GM19438 (cell line): Measurements from ENCODE around the gene AP1AR.

ENCODE experiments used
- ATAC-seq: cut with Tn5 transposase; IDR thresholded peaks from one replicate; pipeline ENCODE4 v1.9.1; 2021; ENCODE audit warnings: low read depth; ENCODE audit not compliant: unreplicated experiment

Gene AP1AR

GRCh38 chr4:112219826-112220366 lies 11.7 kb upstream of the AP1AR start:
- ATAC-seq: no peak

GRCh38 chr4:112222219-112222955 lies 9.2 kb upstream of the AP1AR start:
- ATAC-seq: no peak

GRCh38 chr4:112225157-112225556 lies 6.4 kb upstream of the AP1AR start:
- no peak for ATAC-seq

GRCh38 chr4:112230879-112231778 lies 458 bp upstream of the AP1AR start:
- ATAC-seq: peak; percentile 83

- ATAC-seq: no peak
Measured at GRCh38 chr4:112234952-112235609, 3.5 kb downstream of the AP1AR start.

GRCh38 chr4:112236040-112236439 lies 4.5 kb downstream of the AP1AR start:
- no peak for ATAC-seq

DNA sequence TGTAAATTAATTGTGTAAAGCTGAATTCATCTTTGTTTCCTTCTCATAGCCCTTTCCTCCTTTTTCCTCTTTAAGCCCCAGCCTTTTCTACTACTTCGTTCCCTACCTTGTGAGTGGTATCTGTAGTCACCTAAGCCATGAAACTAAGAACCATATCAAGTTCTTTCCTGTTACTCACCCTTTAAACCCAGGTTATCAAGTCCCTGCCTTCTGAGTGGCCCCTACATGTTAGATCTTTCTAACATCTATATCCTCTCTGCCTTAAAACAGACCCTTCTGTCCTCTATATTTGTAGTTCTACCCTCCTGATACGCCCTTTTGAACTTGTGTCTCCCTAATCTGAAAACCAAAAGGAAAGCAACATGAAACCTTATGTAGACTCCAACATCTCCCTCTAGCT lies 7.2 kb downstream of the AP1AR start:
- ATAC-seq: no peak

- no peak for ATAC-seq
Measured at GRCh38 chr4:112245383-112245782, 13.8 kb downstream of the AP1AR start.

DNA sequence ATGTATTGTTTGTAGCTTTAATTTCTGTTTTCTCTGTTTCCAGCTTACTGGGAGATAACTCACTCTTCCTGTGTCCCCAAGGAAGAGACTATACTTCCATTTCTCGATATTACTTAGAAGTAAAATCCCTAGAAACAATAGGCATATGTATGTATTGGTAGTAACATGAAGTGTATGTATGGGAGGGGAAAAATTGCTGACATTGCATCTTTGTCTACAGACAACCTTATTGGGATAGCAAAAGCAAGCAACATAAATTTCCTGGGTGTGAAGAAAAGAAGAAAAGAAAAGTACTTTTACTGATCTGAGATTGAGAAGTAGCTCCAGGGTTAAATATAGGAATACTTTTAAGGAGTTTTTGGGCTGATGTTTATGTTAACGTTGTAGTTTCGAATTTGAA lies 15.4 kb downstream of the AP1AR start:
- no peak for ATAC-seq

- no peak for ATAC-seq
Measured at GRCh38 chr4:112251019-112251643, 19.5 kb downstream of the AP1AR start.

DNA sequence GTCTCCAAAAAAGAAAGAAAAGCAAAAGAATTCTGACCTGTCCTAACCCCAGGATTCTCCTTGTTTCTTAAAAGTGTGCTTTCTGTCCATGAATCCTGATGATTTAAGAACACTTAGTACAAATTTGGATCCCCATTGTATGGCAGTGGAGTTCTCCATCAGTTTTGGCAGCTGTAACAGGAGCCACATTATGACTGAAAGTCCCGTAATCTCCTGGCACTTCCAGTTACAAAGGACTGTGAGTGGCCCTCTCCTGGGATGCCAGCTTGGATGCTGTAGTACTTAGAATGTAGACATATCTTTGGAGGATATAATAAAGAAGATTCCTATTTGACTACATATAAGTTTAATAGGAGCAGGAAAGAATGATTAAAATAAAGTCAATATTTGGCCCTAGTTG lies 20.6 kb downstream of the AP1AR start:
- no peak for ATAC-seq

DNA sequence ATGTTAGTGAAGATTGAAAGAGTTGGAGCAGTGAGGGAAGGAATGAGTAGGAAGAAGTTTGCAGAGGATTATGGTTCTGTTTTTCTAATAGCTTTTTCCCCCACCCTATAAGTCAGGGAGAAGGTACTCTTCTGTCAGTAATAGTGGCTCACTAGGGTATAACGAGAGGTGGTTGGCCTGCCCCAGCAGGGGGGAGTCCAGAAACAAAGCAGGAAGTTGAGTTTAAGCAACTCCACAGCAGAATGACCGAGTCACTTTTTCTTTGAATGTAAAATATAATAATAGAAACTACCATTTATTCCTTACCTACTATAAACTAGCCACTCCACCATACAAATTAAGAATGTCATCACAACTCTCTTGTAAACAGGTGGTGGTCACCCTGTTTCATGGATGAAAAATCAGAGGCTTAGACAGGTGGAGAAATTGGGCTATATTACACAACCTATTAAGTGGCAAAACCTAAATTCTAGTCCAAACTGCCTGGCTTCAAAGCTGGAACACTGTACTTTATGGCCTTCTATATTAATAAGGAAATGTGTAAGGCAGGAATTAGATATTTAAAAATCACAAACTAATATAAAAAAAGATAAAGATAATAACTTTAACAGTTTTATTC lies 21.9 kb downstream of the AP1AR start:
- no peak for ATAC-seq

DNA sequence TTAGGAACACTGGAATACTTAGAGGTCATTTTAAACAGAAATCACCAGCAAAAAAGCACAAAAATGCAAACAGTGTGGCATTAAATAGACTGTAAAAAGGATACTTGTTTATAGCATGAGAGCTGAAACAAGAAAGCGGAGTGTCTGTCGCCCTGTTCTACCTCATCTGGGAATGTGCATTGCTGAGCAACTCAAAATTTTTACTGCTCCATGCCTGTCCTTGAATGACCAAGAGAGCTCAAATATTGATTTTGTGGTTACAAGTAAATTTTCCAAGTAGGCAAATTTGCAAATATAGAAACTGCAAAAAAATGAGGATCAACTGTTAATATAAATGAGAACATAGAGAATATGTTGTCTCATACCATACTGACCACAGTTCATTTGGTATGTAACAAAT lies 25.5 kb downstream of the AP1AR start:
- ATAC-seq: no peak

- ATAC-seq: no peak
Measured at GRCh38 chr4:112266823-112267222, 35.2 kb downstream of the AP1AR start.

- no peak for ATAC-seq
Measured at GRCh38 chr4:112270051-112270450, 38.5 kb downstream of the AP1AR start.

GRCh38 chr4:112270640-112271421 lies 39.2 kb downstream of the AP1AR start:
- no peak for ATAC-seq

- ATAC-seq: no peak
Measured at GRCh38 chr4:112272292-112272691, 40.7 kb downstream of the AP1AR start.

- ATAC-seq: no peak
Measured at GRCh38 chr4:112274959-112275358, 43.4 kb downstream of the AP1AR start.

DNA sequence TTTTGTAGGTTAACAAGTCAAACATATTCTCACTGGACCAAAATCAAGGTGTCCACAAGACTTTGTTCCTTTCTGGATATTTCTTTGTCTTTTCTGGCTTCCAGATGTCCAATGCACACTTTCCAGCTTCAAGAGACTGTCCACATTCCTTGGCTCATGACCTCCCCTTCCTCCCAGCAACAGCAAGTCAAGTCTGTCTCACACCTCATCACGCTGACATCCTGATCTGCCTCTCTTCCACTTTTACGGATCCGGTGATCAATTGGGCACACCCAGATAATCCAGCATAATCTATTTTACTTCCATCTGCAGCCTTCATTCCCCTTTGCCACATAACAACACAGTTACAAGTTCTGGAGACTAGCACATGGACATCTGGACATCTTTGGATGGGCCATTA lies 44.5 kb downstream of the AP1AR start:
- ATAC-seq: no peak
